ENCODE data around the gene BBIP1. TPM values are rescaled to one million over a fixed set of nuclear protein-coding genes. Genes with fewer than 3 reads are reported as not detected.

Gene BBIP1, protein sequence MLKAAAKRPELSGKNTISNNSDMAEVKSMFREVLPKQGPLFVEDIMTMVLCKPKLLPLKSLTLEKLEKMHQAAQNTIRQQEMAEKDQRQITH
- total RNA-seq, result 10 to 100 TPM; 37.2 to 42.6 TPM

DNA sequence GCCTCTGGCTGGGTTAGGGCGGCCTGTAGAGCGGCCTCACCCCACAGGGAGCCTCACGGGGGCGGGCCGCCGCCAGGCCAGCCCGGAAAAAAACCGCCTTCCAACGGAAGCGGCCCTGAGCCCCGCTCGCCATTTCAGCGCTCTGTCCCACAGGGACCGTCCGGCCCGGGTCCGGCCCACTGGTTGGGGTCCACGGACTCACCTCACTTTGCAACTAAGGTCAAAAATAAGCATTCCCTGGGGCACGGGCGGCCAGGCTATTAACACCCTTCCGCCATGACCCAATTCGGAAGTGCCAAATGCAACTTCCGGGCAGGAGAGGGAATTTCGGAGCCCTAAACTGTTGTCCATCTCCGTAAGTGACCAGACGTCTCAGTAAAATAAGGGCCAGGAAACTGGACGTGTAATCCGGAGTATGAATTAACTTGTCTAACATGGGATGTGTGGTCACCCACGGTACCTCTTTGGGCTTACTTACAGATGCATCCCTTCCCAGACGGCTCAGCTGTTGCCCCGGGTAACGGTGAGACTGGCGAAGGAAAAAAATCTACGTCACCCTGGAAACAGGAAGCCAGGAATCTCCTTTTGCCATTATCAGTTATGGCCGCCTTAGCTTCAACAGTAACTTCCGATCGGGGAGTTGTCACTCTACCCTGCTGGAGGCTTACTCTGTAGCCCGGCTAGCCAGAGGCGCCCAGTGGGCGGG lies at the start of gene BBIP1:
BBIP1 (minus strand) TSS at position 538 of the 706 bp plus-strand sequence. CDS start 1,023 bp downstream, outside the sequence.
- Mint-ChIP-seq H3K27me3 (ENCODE audit: low read depth) (no peaks in the 10 kb centered on the region), H3K9me3 (no peaks in the 10 kb centered on the region), H3K4me1 (ENCODE audit: low read depth) (peaks cover 32% of the 10 kb centered on the region), H3K36me3 (ENCODE audit: low read depth) (peaks cover 7% of the 10 kb centered on the region), H3K27ac (peak within 1 kb of the TSS; percentile 98), H3K4me3 (peak within 1 kb of the TSS; percentile 97)
- intact Hi-C loops (cut with micrococcal nuclease), result loop anchor here (1.0 to 10.0 kb wide), 14 partner anchors 15 to 1536 kb away; partner anchors contain the start of genes ADRA2A, GPAM and SMC3
- CTCF ChIA-PET, result interaction anchor here (0.6 to 2.2 kb wide), 7 partner anchors 9 to 176 kb away, joined by 3 to 6 read pairs (median 4); no protein-coding TSS in a partner anchor
- no peak for DNase-seq

DNA sequence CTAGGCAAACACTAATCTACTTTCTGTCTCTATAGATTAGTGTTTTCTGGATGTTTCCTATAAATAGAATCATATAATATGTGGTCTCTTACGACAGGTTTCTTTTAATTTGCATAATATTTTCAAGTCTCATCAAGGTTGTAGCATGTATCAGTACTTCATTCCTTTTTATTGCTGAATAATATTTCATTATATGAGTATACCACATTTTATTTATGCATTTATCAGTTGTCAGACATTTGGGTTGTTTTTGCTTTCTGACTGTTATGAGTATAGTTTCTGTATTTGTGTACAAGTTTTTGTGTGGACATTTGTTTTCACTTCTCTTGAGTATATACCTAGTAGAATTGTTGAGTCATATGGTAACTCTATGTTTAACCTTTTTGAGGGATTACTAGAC lies 48.7 kb upstream of the BBIP1 start:
- Mint-ChIP-seq H3K4me1 (ENCODE audit: low read depth) (peaks cover 57% of the 10 kb centered on the region), H3K27ac (no peak overlapping the region), H3K36me3 (ENCODE audit: low read depth) (peaks cover 5% of the 10 kb centered on the region), H3K4me3 (no peak overlapping the region), H3K27me3 (ENCODE audit: low read depth) (no peaks in the 10 kb centered on the region), H3K9me3 (no peaks in the 10 kb centered on the region)
- intact Hi-C loops (cut with micrococcal nuclease), result no loop called here
- CTCF ChIA-PET, result no interaction called here
- no peak for DNase-seq

DNA sequence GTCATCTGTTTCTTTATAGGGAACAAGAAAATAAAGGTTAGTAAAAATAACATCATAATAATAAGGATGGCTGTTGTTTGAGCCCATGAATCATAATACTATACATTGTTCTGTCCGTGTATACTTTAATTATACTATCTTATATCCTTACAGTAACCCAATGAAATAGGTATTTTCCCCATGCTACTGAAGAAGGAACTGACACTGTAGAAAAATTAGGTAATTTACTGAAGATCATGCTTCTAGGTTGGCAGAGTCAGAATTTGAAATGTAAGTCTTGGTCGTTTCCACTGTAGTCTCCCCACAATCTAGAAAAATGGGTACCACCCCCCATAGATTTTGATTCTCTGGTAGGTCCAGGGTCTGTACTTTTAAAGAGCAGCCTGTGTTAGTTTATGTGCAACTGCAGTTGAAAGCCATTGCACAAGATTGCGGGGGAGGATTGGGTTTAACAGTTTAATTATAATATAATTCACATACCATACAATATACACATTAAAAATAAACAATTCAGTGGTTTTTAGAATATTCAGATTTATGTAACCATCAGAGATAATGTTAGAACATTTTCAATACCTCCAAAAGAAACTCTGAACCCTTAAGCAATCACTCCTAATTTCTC lies 48.1 kb upstream of the BBIP1 start:
- DNase-seq, result no peak
- H3K4me1 Mint-ChIP-seq (ENCODE audit: low read depth), result peaks cover 59% of the 10 kb centered on the region
- no peaks in the 10 kb centered on the region for H3K9me3 Mint-ChIP-seq
- peaks cover 5% of the 10 kb centered on the region for H3K36me3 Mint-ChIP-seq (ENCODE audit: low read depth)
- intact Hi-C loops (cut with micrococcal nuclease), result no loop called here
- no peaks in the 10 kb centered on the region for H3K27me3 Mint-ChIP-seq (ENCODE audit: low read depth)
- no peak overlapping the region for H3K27ac Mint-ChIP-seq
- CTCF ChIA-PET, result no interaction called here
- no peak overlapping the region for H3K4me3 Mint-ChIP-seq

DNA sequence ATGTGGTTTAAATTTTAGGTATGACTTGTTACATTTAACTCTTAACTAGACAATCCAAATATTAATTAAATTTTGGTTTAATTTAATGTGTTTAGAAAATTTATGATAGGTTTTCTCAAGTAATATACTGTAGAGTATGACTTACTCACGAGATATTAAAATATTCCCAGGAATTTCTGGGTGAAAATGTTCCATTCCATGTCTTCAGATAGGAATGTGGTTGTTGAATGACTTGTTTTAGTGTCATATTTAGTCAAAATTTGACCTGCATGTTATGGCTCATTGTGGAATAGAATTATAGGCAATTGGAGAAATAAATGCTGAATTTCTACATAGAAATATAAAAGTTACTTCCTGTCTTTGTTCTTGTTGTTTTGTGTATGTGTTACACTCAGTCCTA lies 47.2 kb upstream of the BBIP1 start:
- Mint-ChIP-seq H3K4me1 (ENCODE audit: low read depth) (peaks cover 54% of the 10 kb centered on the region), H3K27ac (no peak overlapping the region), H3K9me3 (no peaks in the 10 kb centered on the region), H3K36me3 (ENCODE audit: low read depth) (peaks cover 5% of the 10 kb centered on the region), H3K4me3 (no peak overlapping the region), H3K27me3 (ENCODE audit: low read depth) (no peaks in the 10 kb centered on the region)
- DNase-seq, result no peak
- intact Hi-C loops (cut with micrococcal nuclease), result no loop called here
- CTCF ChIA-PET, result no interaction called here

DNA sequence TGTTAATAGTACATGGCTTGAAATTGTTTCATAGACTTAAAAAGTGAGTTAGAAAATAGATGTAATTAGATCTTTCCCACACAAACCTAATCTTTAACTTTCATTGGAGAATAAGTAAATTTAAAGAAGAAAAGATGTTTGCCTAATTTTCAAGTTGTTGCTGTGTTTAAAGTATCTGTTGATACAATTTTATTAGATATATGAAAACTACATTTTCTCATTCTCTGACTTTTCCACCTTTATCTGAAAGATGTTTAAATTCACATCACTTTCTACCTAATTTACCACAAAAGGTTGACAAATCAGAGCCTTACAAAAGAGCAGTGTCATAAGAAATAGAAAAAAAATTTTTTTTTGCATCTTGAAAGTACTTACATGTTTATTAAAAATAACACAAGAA lies 46.2 kb upstream of the BBIP1 start:
- CTCF ChIA-PET, result no interaction called here
- H3K27me3 Mint-ChIP-seq (ENCODE audit: low read depth), result no peaks in the 10 kb centered on the region
- intact Hi-C loops (cut with micrococcal nuclease), result no loop called here
- H3K27ac Mint-ChIP-seq, result no peak overlapping the region
- H3K36me3 Mint-ChIP-seq (ENCODE audit: low read depth), result peaks cover 5% of the 10 kb centered on the region
- no peak for DNase-seq
- H3K4me3 Mint-ChIP-seq, result no peak overlapping the region
- H3K9me3 Mint-ChIP-seq, result no peaks in the 10 kb centered on the region
- H3K4me1 Mint-ChIP-seq (ENCODE audit: low read depth), result peaks cover 46% of the 10 kb centered on the region

DNA sequence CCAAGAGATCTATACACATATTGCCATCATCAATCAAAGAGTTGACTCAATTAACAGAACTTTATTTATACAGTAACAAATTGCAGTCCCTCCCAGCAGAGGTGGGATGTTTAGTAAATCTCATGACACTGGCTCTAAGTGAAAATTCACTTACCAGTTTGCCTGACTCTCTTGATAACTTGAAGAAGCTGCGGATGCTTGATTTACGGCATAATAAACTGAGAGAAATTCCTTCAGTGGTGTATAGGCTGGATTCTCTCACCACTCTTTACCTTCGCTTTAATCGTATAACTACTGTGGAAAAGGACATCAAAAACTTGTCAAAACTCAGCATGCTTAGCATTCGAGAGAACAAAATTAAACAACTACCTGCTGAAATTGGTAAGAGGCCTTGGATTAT lies 45.7 kb upstream of the BBIP1 start:
- no peaks in the 10 kb centered on the region for H3K9me3 Mint-ChIP-seq
- DNase-seq, result no peak
- H3K4me3 Mint-ChIP-seq, result no peak overlapping the region
- H3K4me1 Mint-ChIP-seq (ENCODE audit: low read depth), result peaks cover 43% of the 10 kb centered on the region
- CTCF ChIA-PET, result no interaction called here
- no peak overlapping the region for H3K27ac Mint-ChIP-seq
- intact Hi-C loops (cut with micrococcal nuclease), result no loop called here
- H3K36me3 Mint-ChIP-seq (ENCODE audit: low read depth), result peaks cover 4% of the 10 kb centered on the region
- H3K27me3 Mint-ChIP-seq (ENCODE audit: low read depth), result no peaks in the 10 kb centered on the region

DNA sequence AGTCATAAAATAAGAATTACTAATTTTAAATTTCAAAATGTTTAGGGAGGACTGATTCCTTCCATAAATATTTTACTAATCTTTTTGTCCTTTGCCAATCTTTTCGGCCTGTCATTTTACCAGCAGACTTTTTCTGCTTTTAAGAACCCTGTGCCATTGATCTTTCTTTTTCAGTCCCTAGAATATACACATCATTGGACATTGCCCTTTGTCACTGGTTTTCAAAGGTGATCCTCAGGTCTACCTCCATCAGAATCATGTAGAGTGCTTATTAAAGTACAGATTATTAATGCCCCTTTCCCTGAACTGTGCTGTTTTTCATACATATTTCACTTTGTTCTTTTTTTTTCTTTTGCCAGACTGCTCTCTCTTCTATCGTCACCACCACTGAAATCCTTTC lies 44.2 kb upstream of the BBIP1 start:
- no peak for DNase-seq
- intact Hi-C loops (cut with micrococcal nuclease), result no loop called here
- CTCF ChIA-PET, result no interaction called here
- no peaks in the 10 kb centered on the region for H3K9me3 Mint-ChIP-seq
- H3K4me3 Mint-ChIP-seq, result no peak overlapping the region
- H3K27me3 Mint-ChIP-seq (ENCODE audit: low read depth), result no peaks in the 10 kb centered on the region
- no peak overlapping the region for H3K27ac Mint-ChIP-seq
- peaks cover 42% of the 10 kb centered on the region for H3K4me1 Mint-ChIP-seq (ENCODE audit: low read depth)
- peaks cover 5% of the 10 kb centered on the region for H3K36me3 Mint-ChIP-seq (ENCODE audit: low read depth)

DNA sequence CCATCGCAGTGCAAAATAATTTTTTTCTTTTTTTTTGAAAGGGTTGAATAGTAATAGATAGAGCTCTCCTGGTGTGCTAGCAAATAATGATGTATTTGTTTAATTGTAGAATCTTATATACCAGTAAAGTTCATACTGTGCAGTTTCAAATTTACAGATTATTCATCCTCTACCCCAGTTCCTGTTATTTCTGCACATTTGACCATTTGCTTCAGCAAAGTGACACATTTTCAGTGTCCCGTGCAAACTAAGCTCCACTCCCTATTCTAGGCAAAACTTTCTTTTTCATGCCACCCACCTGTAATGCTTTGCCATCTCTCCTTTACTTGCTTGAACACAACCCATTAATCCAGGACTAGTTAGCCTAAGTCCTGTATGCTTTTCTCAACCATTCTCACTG lies 43.5 kb upstream of the BBIP1 start:
- DNase-seq, result no peak
- CTCF ChIA-PET, result no interaction called here
- Mint-ChIP-seq H3K9me3 (no peaks in the 10 kb centered on the region), H3K4me1 (ENCODE audit: low read depth) (peaks cover 39% of the 10 kb centered on the region), H3K36me3 (ENCODE audit: low read depth) (peaks cover 5% of the 10 kb centered on the region), H3K27ac (no peak overlapping the region), H3K4me3 (no peak overlapping the region), H3K27me3 (ENCODE audit: low read depth) (no peaks in the 10 kb centered on the region)
- intact Hi-C loops (cut with micrococcal nuclease), result no loop called here

DNA sequence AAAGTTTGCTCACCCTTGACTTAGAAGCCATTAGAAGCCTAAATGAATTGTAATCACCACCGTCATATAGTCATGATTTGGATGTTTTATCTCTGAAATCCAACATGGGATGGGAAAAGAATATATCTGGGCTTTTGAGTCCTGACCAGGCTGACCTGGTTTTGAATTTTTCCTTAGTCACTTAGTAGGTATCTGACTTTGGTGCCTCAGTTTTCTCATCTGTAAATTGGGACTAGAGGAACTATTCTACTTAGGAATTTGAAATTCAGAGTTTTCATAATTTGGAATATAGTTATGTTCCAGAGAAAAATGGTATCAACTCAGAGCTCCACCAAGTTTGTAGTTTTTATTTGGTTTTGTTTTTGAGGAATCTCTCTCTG lies 41.3 kb upstream of the BBIP1 start:
- intact Hi-C loops (cut with micrococcal nuclease), result no loop called here
- H3K4me1 Mint-ChIP-seq (ENCODE audit: low read depth), result peaks cover 34% of the 10 kb centered on the region
- CTCF ChIA-PET, result no interaction called here

DNA sequence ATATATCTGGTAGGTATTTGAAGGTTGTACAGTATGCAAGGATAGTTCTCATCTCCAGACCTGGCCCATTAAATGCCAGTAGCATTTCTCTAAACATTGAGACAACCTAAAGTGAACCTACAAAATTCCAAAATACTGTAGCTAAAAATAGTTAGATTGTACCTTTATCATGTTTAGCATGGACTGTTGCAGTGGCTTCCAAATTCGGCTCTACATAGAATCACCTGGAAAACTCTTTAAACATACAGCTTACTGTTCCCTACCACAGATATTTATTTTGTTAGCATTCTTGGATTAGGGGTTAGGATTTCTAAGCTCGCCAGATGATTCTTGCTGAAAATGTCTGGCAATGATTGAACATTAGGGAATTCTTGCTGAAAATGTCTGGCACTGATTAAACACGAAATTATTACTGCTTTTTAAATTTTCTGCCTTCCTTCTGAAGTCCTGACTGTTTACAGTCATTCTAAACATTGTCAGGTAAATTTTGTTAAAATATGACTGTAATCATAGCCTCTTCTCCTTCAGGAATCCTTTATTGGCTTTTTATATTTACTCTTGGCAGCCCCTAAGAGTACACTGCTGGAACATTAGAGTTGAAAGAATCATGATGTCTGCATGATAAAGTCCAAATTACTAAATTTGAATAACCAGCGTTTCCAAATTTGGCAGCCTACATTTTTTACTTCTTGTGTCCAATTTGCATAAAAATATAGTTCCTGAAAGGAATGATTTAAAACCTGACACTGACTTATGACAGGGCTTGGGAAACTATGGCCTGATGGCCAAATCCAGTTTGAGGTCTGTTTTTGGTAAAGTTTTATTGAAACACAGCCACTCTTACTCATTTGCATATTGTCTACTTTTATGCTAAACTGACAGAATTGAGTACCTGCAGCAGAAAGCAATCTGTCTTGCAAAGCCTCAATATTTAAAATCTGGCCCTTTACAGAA lies 40.7 kb upstream of the BBIP1 start:
- CTCF ChIA-PET, result no interaction called here
- H3K9me3 Mint-ChIP-seq, result no peaks in the 10 kb centered on the region
- intact Hi-C loops (cut with micrococcal nuclease), result no loop called here

More for the DNA sequence above, 41.3 kb upstream of the BBIP1 start:
- no peak for DNase-seq
- Mint-ChIP-seq H3K4me3 (no peak overlapping the region), H3K27me3 (ENCODE audit: low read depth) (no peaks in the 10 kb centered on the region), H3K9me3 (no peaks in the 10 kb centered on the region), H3K27ac (no peak overlapping the region), H3K36me3 (ENCODE audit: low read depth) (peaks cover 5% of the 10 kb centered on the region)

DNA sequence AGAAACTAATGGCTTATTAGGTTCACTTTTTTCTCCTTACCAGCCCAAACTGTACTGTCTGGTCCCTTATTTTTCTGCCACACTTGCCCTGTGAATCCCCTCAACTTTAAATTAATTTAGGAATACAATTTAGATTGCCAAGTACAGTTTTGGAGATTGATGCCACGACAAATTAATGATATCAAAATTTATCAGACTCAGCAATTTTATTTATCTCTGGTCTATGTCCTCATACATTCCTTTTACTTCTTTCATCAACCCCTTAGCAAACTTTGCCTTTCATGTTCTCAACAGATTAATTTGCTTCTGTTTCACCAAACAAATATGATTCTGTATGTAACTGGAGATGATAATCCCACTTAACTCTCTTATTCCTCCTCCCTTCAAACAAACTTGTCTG lies 38.6 kb upstream of the BBIP1 start:
- no peak overlapping the region for H3K27ac Mint-ChIP-seq
- DNase-seq, result no peak
- H3K36me3 Mint-ChIP-seq (ENCODE audit: low read depth), result peaks cover 9% of the 10 kb centered on the region
- no peaks in the 10 kb centered on the region for H3K9me3 Mint-ChIP-seq
- H3K4me3 Mint-ChIP-seq, result no peak overlapping the region
- intact Hi-C loops (cut with micrococcal nuclease), result no loop called here
- no peaks in the 10 kb centered on the region for H3K27me3 Mint-ChIP-seq (ENCODE audit: low read depth)
- peaks cover 28% of the 10 kb centered on the region for H3K4me1 Mint-ChIP-seq (ENCODE audit: low read depth)
- CTCF ChIA-PET, result no interaction called here

More for the DNA sequence above, 40.7 kb upstream of the BBIP1 start:
- no peak for DNase-seq
- no peak overlapping the region for H3K27ac Mint-ChIP-seq
- H3K4me1 Mint-ChIP-seq (ENCODE audit: low read depth), result peaks cover 33% of the 10 kb centered on the region
- no peak overlapping the region for H3K4me3 Mint-ChIP-seq
- peaks cover 6% of the 10 kb centered on the region for H3K36me3 Mint-ChIP-seq (ENCODE audit: low read depth)
- no peaks in the 10 kb centered on the region for H3K27me3 Mint-ChIP-seq (ENCODE audit: low read depth)

DNA sequence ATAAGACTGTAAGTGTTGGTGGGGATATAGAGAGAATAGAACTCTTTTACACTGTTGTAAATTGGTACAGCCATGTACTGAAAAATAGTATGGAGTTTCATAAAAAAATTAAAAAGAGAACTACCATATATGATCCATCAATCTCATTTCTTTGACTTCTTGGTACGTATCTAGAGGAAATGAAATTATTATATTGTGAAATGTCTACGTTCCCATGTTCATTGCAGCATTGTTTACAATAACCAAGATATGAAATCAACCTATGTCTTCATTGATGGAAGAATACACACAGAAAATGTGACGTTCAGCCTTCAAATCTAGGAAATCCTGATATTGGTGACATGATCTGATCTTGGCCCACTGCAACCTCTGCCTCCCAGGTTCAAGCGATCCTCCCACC lies 32.4 kb upstream of the BBIP1 start:
- CTCF ChIA-PET, result interaction anchor here (0.7 kb wide), 1 partner anchor 410 kb away, joined by 3 read pairs; no protein-coding TSS in a partner anchor
- H3K4me1 Mint-ChIP-seq (ENCODE audit: low read depth), result peaks cover 30% of the 10 kb centered on the region
- H3K36me3 Mint-ChIP-seq (ENCODE audit: low read depth), result peaks cover 32% of the 10 kb centered on the region
- intact Hi-C loops (cut with micrococcal nuclease), result no loop called here
- H3K27ac Mint-ChIP-seq, result no peak overlapping the region
- H3K4me3 Mint-ChIP-seq, result no peak overlapping the region
- no peaks in the 10 kb centered on the region for H3K27me3 Mint-ChIP-seq (ENCODE audit: low read depth)
- peaks cover 3% of the 10 kb centered on the region for H3K9me3 Mint-ChIP-seq
- DNase-seq, result no peak

Data from activated naive CD4-positive, alpha-beta T cell treated with anti-CD3 and anti-CD28 coated beads for 36 hours (primary cell).